Endothelial cell of umbilical vein (primary cell): ENCODE data around the gene TOP2B. TPM values are rescaled to one million over a fixed set of nuclear protein-coding genes. Genes with fewer than 3 reads are reported as not detected.

Experiments used
- BruUV-seq: library from RNA; stranded (reverse); fragments of 400-500 nt; replicated peaks from 2 replicates; lab custom pipeline; 2021; lab: Mats Ljungman, UMichigan
- CTCF ChIA-PET: fragments of 300-600, 350-600 bp; sonication (Branson Sonifier 250); formaldehyde crosslinking; loops from one replicate; lab custom pipeline; 2021; ENCODE audit warnings: antibody characterized with exemption, inconsistent platforms; lab: Charles Lee
- POLR2A ChIA-PET: fragments of 300-600, 350-600 bp; sonication (Branson Sonifier 250); formaldehyde crosslinking; loops from one replicate; lab custom pipeline; 2021; ENCODE audit warnings: antibody characterized with exemption, inconsistent platforms; lab: Charles Lee
- DNase-seq: peaks from one replicate; pipeline ENCODE4 v3.0.0-alpha.2; 2011; ENCODE audit warnings: low read depth, low spot score
- FAIRE-seq: peaks from 2 replicates; lab custom pipeline; 2011; peaks lifted over from hg19 to GRCh38; lab: Jason Lieb, UNC
- H2AFZ ChIP-seq: 2 replicates; pipeline ENCODE4 v1.6.0; 2012; ENCODE audit warnings: low read depth, low read length, control low read depth, inconsistent platforms
- H3K27ac ChIP-seq: 2 replicates; pipeline ENCODE4 v1.5.1; 2011; ENCODE audit warnings: low read depth, mild to moderate bottlenecking, control low read depth, low read length, moderate library complexity; ENCODE audit not compliant: insufficient read depth
- H3K27me3 ChIP-seq, 2 experiments: 2 replicates each; pipeline versions ENCODE4 v1.6.0 to v1.6.1; 2011; ENCODE audit warnings: low read length in 2 of 2, mixed read lengths in 1 of 2; ENCODE audit not compliant: control insufficient read depth in 2 of 2, insufficient read depth in 2 of 2
- H3K36me3 ChIP-seq, 2 experiments: 2 replicates in 1 of 2; 3 replicates in 1 of 2; pipeline ENCODE4 v1.5.1; 2011; ENCODE audit warnings: low read length in 2 of 2, mild to moderate bottlenecking in 1 of 2, moderate library complexity in 1 of 2; ENCODE audit not compliant: control insufficient read depth in 2 of 2, insufficient read depth in 2 of 2; ENCODE audit errors: extremely low read depth in 1 of 2
- H3K4me1 ChIP-seq: 3 replicates; pipeline ENCODE4 v1.5.1; 2011; ENCODE audit warnings: mild to moderate bottlenecking, low read length; ENCODE audit not compliant: control insufficient read depth, insufficient read depth; ENCODE audit errors: extremely low read depth
- H3K4me2 ChIP-seq: 2 replicates; pipeline ENCODE4 v1.6.1; 2011; ENCODE audit warnings: low read length, control low read depth, mixed read lengths; ENCODE audit not compliant: insufficient read depth
- H3K4me3 ChIP-seq, 3 experiments: fragments of 200-600 bp in 1 of 3; sonication (generic), shearing (Covaris generic) in 1 of 3; replicated peaks in 1 of 3; 2 replicates each; pipeline ENCODE4 v1.5.1; 2011 to 2016; ENCODE audit warnings: control low read depth in 3 of 3, low read length in 3 of 3, mild to moderate bottlenecking in 2 of 3, inconsistent platforms in 1 of 3, low read depth in 1 of 3, moderate library complexity in 1 of 3; ENCODE audit not compliant: insufficient read depth in 1 of 3
- H3K79me2 ChIP-seq: 2 replicates; pipeline ENCODE4 v1.6.0; 2012; ENCODE audit warnings: low read length, inconsistent platforms; ENCODE audit not compliant: control insufficient read depth, insufficient read depth
- H3K9ac ChIP-seq: replicated peaks from 2 replicates; pipeline ENCODE3; 2011; ENCODE audit warnings: low read length, control low read depth; ENCODE audit not compliant: insufficient read depth; ENCODE audit errors: extremely low read depth
- H3K9me1 ChIP-seq: replicated peaks from 3 replicates; pipeline ENCODE4 v1.6.0; 2011; ENCODE audit warnings: mild to moderate bottlenecking, low read length; ENCODE audit not compliant: control insufficient read depth, insufficient read depth; ENCODE audit errors: extremely low read depth
- H3K9me3 ChIP-seq: replicated peaks from 2 replicates; pipeline ENCODE4 v1.5.1; 2012; ENCODE audit warnings: low read length, inconsistent platforms; ENCODE audit not compliant: control insufficient read depth, insufficient read depth
- H4K20me1 ChIP-seq: replicated peaks from 2 replicates; pipeline ENCODE3; 2011; ENCODE audit warnings: mild to moderate bottlenecking, low read length; ENCODE audit not compliant: control insufficient read depth, insufficient read depth; ENCODE audit errors: extremely low read depth
- CTCF ChIP-seq, 2 donors: IDR thresholded peaks; 1 replicate in 1 of 2; 2 replicates in 1 of 2; pipeline ENCODE4 v1.5.1; 2011; ENCODE audit warnings: low read length in 2 of 2, mild to moderate bottlenecking in 2 of 2, moderate library complexity in 2 of 2, control low read depth in 1 of 2, inconsistent platforms in 1 of 2, low read depth in 1 of 2; ENCODE audit not compliant: insufficient read depth in 1 of 2; ENCODE audit errors: extremely low read depth in 1 of 2
- EZH2 ChIP-seq: IDR thresholded peaks from 2 replicates; pipeline ENCODE4 v1.6.1; 2012; ENCODE audit warnings: borderline replicate concordance, low read depth, mild to moderate bottlenecking, moderate library complexity, low read length, inconsistent platforms; ENCODE audit not compliant: severe bottlenecking
- FOS ChIP-seq: IDR thresholded peaks from 2 replicates; pipeline ENCODE4 v1.6.1; 2011; ENCODE audit warnings: mild to moderate bottlenecking, low read length, moderate library complexity, borderline replicate concordance; ENCODE audit not compliant: insufficient read depth
- GATA2 ChIP-seq: IDR thresholded peaks from 2 replicates; pipeline ENCODE4 v1.7.0; 2011; ENCODE audit warnings: low read depth, mild to moderate bottlenecking, moderate library complexity, mixed read lengths, low read length; ENCODE audit not compliant: insufficient read length, insufficient read depth
- JUN ChIP-seq: IDR thresholded peaks from 2 replicates; pipeline ENCODE4 v1.6.1; 2011; ENCODE audit warnings: borderline replicate concordance, low read depth; ENCODE audit not compliant: insufficient read length, insufficient read depth
- MAX ChIP-seq: IDR thresholded peaks from 2 replicates; pipeline ENCODE4 v1.6.1; 2011; ENCODE audit not compliant: insufficient read depth, insufficient read length
- MYC ChIP-seq: IDR thresholded peaks from one replicate; pipeline ENCODE4 v1.6.1; 2011; ENCODE audit warnings: mild to moderate bottlenecking, low read depth, low read length
- POLR2A ChIP-seq: IDR thresholded peaks from 2 replicates; pipeline ENCODE4 v1.6.1; 2012; ENCODE audit warnings: low read depth, mild to moderate bottlenecking, control low read depth, low read length
- POLR2AphosphoS5 ChIP-seq: IDR thresholded peaks from 2 replicates; pipeline ENCODE4 v1.6.1; 2012; ENCODE audit warnings: low read depth, mild to moderate bottlenecking, control low read depth, low read length, moderate library complexity; ENCODE audit not compliant: insufficient read depth
- dilution Hi-C: fragments of 300-500 bp; cut with MboI; formaldehyde crosslinking; loops from one replicate; pipeline ENCODE4 v1.15.0; 2019; ENCODE audit warnings: low sequenced_read_pairs; ENCODE audit not compliant: extremely low pct_ligation_motif_present
- intact Hi-C: fragments of 100-400 bp; cut with micrococcal nuclease; formaldehyde crosslinking; loops from one replicate; pipeline ENCODE4 v1.10.0; 2022
- polyA plus RNA-seq, 4 experiments: library from polyadenylated mRNA; depleted of rRNA in 3 of 4; stranded (reverse) in 3 of 4; unstranded in 1 of 4; fragments of >200 nt; gene quantifications; 2 replicates each; pipeline versions ENCODE4 v1.2.1 to v1.2.3, GENCODE V29; 2011 to 2012; ENCODE audit warnings: missing spikeins in 1 of 4
- total RNA-seq: library from RNA; stranded (reverse); gene quantifications from 2 replicates; pipeline ENCODE4 v1.2.3, GENCODE V29; 2021

TOP2B gene
- total and polyA plus RNA-seq, 2 donors (not counting 3 experiments of a cell fraction or from before 2014, with no cell fraction given), result 20.4 to 98.9 TPM

- DNase-seq (no peak), FAIRE-seq (no peak)
- no peaks in the 10 kb centered on the region for H3K9me3 ChIP-seq
- no peak overlapping the region for H3K4me2 ChIP-seq
- no peaks in the 10 kb centered on the region for H3K27me3 ChIP-seq
- no peak overlapping the region for H3K27ac ChIP-seq
- H3K79me2 ChIP-seq, result peaks cover 87% of the 10 kb centered on the region
- BruUV-seq, result no TSS peak
- H3K36me3 ChIP-seq, result no peaks in the 10 kb centered on the region
- H3K9ac ChIP-seq, result no peak overlapping the region
- H2AFZ ChIP-seq, result no peak overlapping the region
- dilution Hi-C loops, result no loop called here
- ChIA-PET CTCF (interaction anchor here (1.7 kb wide), 1 partner anchor 202 kb away, joined by 5 read pairs; no protein-coding TSS in a partner anchor), POLR2A (no interaction called here)
- intact Hi-C loops, result no loop called here
- TF ChIP-seq CTCF (IDR thresholded peaks at IDR 0.05; ENCODE audit: extremely low read depth in 1 of 2, insufficient read depth in 1 of 2, low read depth in 1 of 2, low read length in 2 of 2) (no peak), EZH2 (no peak), JUN (no peak), GATA2 (no peak), MAX (no peak), POLR2AphosphoS5 (no peak), MYC (no peak), POLR2A (no peak), FOS (no peak)
- H3K9me1 ChIP-seq, result no peaks in the 10 kb centered on the region
- H4K20me1 ChIP-seq, result peaks cover 22% of the 10 kb centered on the region
- H3K4me3 ChIP-seq, result no peak overlapping the region
- H3K4me1 ChIP-seq, result no peaks in the 10 kb centered on the region
Observed at GRCh38 chr3:25655659-25656058, 9.0 kb downstream of the TOP2B start.
